NK-92 (cell line): Measurements from ENCODE around the gene ASGR1.
"Not testable (repeated sequence)": the region's sequence is repeated elsewhere in the genome, so short reads cannot be mapped to it uniquely, and the experiment has no call there.

Experiments used
- DNase-seq: peaks from one replicate; lab custom pipeline; 2025; ENCODE audit not compliant: unreplicated experiment; lab: John Stamatoyannopoulos, UW

Gene ASGR1

DNA sequence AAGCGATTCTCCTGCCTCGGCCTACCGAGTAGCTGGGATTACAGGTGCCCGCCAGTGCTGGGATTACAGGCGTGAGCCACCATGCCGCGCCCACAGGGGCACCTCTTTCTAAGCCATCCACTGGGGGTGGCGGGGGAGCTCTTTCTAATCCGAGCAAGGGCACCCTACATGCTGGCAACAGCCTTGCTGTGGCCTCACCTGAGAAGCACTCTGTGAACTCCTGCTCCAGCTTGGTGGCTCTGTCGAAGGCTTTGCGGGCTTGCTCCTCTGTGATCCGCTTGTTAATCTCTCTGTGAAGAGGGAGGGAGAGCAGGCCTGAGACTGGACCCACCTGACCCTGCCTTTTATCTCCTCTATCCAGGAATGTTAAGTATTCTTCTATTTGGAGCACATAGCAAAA lies 11.9 kb upstream of the ASGR1 start:
- no peak for DNase-seq

DNA sequence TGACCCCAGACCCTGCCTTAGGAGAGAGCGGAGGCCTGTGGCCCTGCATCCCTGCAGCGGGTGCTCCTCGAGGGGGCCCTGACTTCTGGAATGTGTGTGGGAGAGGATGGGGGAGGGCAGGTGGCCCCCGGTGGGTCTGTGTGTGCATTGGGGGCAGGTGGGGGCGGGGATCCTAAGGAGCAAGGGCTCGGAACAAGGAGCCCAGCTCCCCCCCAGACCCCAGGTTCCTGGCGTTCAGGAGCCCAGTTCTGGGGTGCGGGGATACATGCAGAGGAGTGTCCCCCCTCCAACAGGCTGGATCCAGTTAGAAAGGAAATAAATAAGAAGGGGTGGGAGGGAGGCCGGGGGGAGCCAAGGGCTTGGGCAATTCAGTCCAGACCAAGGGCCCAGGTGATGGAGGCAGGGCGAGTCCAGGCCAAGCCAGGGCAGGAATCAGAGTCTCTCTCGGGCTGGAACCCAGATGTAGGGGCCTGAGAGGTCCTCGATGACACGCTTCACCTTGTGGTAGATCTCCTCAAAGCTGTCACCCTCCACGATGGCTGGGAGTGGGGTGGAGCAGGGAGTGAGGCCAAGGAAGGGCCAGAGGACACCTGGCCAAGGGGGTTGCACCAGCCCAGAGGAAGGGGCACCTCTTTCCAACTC lies 11.2 kb upstream of the ASGR1 start:
- DNase-seq = no peak

DNA sequence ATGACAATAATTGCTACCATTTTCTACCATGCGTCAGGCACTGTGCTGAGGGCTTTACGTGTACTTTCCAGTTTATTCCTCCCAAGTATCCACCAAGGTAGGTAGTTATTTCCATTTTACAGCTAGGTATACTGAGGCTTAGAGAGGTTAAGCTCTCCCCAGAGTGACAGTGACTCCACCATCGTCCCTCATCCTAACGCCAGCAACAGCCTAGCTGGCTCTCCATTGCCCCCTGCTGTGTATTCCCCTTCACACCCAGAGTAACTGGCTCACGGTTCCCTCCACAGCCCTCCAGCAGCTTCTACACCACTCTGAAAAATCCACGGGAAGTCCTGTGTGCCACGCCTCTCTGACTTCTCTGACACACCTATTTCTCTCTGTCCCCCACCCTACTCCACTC lies 7.1 kb upstream of the ASGR1 start:
- no peak for DNase-seq

DNA sequence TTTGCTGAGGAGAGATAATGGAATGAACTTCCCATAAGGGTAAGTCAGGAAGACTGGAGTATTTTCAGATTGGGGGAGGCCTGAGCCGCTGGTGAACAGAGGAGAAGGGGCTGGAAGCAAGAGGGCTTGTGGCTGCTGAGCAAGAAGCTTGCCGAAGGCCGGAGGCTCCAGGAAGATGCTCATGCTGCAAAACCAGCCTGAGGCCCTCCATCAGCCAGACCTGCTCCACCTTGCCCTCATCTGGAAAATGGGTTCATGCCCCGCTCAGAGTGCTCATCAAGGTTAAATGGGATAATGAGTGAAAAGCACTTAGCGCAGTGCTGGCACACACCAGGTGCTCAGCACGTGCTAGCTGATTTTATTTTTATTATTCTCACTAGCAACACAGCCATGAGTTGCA lies 5.5 kb upstream of the ASGR1 start:
- no peak for DNase-seq

DNA sequence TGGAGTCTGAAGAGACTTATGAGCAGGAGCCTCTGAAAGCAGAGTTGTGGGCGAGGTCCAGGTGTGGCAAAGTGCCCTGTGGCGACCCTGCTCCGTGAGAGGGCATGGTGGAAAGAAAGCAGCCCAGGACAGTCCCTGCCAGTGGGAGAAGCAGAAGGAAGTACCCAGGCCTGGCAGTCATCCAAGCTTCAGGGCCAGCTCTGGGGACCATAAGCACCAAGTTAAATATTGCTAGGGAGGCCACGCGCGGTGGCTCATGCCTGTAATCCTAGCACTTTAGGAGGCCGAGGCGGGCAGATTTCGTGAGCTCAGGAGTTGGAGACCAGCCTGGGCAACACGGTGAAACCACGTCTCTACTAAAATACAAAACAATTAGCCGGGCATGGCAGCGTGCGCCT lies 4.9 kb upstream of the ASGR1 start:
- no peak for DNase-seq

DNA sequence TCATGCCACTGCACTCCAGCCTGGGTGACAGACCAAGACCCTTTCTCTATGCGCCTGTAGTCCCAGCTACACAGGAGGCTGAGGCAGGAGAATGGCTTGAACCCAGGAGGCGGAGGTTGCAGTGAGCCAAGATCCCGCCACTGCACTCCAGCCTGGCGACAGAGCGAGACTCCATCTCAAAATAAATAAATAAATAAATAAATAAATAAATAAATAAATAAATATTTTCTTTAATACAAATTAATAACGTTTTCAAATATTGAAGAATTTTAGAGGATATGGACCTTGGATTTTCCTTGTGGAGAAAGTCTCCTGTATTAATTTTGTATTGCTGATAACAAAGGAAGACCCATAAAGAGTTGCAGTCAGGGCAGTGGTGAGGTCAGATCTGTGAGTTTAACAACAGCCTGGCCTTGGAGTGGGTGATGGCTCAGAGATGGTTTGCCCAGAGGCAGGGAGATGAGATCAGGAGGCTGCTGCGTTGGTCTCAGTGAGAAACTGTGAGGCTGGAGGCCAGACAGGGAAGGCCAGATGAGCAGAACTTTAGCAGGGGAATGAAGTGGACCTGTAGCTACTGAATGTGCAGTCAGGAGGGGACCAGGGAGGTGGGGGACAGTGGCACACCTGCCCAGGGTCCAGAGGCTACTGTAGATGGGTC lies 4.4 kb upstream of the ASGR1 start:
- no peak for DNase-seq

DNA sequence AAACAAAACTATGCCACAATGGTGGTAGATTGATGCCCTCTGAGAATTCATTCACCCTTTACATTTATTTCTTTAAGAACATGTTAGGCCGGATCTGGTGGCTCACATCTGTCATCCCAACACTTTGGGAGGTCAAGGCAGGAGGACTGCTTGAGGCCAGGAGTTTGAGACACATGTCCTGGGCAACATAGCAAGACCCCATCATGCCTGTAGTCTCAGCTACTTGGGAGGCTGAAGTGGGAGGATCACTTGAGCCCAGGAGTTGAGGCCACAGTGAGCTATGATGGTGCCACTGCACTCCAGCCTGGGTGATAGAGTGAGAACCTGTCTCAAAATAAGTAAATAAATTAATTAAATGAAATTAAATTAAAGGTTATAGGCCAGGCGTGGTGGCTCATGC lies 2.9 kb upstream of the ASGR1 start:
- not testable (repeated sequence) for DNase-seq

DNA sequence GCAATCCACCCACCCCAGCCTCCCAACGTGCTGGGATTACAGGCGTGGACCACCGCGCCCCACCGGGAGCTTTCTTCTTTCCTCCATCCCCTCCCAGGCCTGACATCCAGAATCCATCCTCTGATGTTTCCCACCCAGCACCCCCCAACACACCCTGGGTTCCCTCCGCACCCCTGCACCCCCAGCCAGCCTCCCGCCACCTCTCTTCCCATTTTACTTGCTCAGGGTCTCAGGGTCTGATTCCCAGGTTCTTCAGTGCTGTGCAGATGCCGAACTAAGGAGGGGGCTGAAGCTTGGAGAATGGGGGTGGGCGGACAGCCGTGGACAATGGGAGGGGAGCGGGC lies 225 bp downstream of the ASGR1 start:
- DNase-seq = no peak

DNA sequence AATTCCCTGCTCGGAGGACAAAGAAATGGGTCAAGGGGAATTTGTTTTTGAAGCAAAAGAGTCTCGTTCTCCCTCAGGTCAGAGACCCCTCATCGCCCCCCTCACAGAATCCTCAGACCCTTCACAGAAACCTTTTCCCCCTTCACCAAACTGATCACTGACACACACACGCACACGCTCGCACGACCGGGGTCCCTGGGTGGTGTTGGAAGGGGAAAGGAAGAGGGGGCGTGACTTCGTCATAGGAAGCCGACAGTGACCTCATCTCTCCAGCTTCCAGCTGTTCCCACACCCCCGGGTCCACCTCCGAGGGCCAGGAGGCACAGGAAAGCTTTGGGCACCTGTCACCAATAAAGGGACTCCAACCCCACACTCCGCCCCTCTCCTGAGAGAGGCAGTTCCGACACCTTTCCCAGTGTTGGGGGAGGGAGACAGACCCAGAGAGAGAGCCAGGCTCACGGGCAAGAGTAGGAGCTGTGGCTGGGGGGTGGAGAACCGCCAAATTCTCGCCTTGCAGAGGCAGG lies 1.2 kb downstream of the ASGR1 start:
- DNase-seq = no peak

DNA sequence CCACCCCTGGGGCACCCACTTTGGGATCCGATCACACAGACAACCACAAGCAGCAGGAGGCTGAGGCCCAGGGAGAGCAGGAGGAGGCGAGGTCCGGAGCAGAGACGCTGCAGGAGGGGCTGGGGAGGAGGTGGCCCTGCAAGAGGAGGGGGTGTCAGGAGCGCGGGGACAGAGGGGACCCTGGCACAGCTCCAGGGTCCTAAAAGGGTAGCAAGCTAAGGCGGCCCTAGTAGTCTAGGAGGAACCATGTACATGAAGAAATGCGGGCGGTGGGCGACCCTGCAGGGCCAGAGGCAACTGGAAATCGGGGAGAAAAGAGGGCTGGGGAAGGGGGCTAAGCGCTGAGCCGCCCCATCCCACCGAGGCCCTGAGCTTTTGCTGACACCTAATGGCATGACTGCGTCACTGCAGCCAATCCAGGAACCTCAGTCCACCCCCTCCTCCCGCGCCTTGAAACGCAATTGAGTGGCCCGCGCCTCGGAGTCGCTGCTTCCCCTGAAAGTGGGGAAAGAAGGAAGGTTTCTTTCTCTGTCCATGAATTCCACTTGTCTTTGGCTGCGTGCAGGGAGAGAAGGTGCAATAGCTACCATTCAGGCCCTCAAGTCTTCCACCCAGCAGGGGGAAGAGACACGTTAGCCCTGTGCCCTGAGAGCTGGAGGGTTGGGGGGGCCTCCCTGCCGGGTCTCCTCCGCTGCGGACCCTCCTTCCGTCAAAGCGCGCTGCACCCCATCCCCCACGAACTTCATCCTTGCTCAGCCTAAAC lies 1.8 kb downstream of the ASGR1 start:
- no peak for DNase-seq

DNA sequence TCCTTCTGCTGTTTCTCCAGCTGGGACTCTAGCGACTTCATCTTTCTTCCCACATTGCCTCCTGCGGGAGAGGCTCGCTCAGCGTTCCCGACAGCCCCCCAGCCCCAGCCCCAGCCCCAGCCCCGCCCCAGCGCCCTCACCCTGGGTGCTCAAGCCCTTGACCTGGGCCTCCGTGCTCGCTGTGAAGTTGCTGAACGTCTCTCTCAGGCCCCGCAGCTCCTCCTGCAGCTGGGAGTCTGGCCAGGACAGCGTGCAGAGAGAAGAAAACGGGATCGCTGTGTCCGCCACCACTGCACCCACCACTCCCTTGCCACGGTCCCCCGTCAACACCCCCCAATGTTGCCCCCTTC lies 2.4 kb downstream of the ASGR1 start:
- no peak for DNase-seq

DNA sequence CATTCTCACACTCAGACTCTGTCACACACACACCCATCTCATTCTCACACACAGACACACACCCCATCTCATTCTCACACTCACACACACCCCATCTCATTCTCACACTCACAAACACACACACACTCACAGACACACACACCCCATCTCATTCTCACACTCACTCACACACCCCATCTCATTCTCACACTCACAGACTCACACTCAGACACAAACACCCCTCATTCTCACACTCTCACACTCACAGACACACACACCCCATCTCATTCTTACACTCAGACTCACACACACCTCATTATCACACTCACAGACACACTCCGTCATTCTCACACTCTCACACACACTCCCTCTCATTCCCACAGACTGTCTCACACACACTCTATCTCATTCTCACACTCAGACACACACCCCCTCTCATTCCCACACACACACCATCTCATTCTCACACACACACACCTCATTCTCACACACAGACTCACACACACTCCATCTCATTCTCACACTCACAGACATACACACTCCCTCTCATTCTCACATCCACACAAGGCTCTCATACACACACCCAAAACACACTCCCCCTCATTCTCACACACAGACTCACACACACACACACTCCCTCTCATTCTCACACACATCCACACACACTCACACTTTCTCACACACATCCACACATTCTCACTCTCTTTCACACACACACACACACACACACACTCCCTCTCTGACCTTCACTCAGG lies 2.9 kb downstream of the ASGR1 start:
- DNase-seq = no peak

DNA sequence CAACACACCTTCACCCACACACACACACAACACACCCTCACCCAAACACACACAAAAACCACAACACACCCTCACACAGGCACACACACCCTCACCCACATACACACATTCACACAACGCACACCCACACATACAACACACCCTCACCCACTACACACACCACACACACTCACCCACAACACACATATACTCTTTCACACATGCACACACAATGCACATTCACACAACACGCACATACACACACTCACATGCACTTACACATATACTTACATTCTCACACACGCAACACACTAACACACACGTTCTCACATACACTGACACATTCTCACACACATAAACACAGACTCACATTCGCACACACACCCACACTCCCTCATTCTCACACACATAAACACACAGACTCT lies 3.8 kb downstream of the ASGR1 start:
- DNase-seq = no peak

DNA sequence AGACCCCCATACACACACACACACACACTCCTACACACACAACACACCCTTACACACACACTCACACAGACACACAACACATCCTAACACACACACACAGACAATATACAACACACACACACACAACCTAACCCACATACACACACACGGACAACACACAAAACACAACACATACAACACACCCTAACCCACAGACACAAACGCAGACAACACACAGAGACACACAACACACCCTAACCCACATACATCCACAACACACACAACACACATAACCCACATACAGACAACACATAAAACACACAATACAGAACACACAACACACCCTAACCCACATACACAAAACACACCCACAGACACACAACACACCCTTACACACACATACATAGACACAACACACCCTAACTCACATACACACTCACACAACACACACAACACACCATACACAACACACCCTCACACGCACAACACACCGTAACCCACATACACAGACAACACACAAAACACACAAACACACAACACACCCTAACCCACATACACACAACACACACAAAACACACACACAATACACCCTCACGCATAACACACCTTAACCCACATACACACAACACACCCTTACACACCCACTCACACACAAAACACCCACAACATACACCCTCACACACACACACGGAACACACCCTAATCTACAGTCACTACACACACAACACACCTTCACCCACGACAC lies 4.4 kb downstream of the ASGR1 start:
- no peak for DNase-seq

DNA sequence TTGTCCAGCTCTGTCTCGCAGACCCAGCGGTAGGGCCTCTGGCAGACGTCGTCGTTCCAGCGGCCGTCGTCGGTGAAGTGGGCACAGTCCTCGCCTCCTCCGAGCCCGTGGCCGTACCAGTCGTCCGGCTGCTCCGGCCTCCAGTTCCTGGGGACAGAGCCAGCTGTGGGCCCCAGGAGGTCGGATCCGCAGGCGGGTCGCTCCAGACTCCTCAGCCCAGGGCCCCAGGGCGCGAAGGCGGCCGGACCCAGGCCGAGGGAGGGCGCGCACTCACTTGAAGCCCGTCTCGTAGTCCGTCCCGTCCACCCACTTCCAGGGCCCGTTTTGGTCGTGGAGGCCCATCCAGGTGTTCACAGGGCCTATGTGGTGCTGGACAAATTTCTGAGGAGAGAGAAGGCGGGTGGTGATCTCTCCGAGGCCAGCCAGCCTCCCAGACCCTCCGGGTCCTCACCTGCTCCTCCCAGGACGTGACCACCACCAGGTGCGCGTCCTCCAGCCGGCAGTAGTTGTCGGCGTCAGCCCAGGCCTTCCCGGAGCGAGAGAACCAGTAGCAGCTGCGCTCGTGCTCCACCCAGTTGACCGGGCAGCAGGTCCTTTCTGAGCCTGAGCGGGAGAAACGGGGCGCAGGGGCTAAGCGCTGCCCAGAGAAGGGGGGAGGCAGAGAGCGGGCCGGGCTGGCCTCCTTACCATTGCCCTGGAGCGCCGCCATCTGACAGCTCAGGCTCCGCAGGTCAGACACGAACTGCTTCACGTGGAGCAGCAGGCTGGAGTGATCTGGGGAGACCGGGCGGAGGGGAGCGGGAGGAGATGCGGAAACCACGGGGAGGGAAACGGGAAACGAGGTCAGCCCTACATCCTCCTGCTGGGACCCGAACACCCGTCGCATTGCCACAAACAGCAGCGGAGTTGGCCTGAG lies 5.2 kb downstream of the ASGR1 start:
- no peak for DNase-seq

DNA sequence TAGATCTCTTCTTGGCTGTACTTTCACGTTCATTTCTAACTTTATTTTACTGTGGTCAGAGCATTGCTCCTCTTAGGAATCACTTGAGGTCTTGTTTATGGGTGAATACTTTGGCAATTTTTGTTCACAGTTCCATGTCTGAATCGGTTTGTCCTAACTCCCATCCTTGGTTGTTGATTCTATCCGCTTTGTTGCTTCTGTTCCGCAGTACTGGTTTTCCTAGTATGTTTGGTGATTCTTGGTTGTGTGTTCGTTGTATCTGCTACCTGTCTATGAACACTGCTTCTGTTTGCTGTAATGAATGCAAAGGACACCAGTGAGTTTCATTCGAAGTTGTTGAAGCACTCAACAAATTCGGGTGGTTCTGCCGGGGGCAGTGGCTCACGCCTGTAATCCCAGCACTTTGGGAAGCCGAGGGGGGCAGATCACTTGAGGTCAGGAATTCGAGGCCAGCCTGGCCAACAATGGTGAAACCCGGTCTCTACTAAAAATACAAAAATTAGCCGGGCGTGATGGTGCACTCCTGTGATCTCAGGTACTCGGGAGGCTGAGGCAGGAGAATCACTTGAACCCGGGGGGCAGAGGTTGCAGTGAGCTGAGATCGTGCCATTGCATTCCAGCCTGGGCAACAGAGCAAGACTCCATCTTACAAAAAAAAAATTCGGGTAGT lies 6.5 kb downstream of the ASGR1 start:
- not testable (repeated sequence) for DNase-seq

DNA sequence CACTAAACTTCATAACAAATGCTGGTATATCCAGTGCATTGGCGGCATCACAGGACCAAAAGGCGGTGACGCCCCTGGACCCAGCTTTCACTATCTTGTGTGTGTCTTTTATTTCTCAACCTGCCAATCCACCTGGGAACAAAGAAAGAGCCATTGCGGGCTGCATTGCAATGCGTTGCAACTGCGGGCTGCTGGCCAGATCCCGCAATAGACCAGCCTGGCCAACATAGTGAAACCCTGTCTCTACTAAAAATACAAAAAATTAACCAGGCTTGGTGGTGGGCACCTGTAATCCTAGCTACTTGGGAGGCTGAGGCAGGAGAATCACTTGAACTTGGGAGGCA lies 9.6 kb downstream of the ASGR1 start:
- not testable (repeated sequence) for DNase-seq

DNA sequence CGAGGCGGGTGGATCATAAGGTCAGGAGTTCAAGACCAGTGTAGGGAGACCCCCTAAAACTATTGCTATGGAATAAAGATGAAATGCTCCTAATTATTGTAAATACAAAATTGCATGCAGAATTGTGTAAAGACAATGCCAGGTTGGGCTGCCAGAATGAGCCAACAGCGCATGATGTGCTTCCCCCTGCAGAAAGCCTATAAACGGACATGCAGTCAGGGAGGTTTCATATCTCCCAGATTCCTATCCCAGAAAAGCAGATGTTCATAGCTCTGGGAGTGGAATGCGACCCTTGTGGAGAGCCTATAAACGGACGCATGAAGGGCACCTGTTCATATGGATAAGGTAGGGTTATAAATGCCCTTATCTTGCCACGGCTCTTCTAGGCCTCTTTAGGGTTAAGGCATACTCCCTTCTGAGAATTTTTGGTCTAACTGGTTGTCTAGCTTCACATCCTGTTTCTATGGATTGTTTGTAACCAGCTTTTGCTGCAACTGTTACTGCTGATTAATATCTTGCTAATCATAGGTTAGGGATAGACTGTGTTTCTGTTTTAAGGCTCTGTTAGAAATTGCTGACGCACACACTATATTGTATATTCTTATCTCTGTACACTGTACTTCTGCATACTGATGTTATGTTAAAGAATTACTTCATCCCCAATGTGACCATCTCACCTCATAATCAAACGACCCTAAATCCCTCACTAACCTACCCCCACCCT lies 10.2 kb downstream of the ASGR1 start:
- DNase-seq = not testable (repeated sequence)

DNA sequence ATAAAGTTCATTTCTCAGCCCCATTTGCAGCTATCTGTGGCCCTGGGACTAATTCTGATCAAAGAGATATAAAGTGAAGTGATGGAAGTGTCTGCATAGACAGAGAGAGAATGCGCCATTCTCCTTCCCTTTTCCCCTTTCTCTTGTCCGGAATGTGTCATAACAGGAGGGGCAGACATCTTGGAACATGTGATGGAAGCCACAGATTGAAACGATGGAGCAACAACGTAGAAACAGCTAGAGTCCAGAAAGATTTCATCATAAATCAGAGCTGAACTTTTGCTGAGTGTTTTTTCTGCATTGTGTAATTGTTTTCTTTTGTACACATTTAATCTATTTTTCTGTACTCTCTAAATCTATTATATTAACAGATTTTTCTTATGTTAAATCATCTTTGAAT lies 11.3 kb downstream of the ASGR1 start:
- no peak for DNase-seq
